HAP-1 (cell line): ENCODE measurements around the gene FYN.
"Not testable (repeated sequence)": the region's sequence is repeated elsewhere in the genome, so short reads cannot be mapped to it uniquely, and the experiment has no call there.

ENCODE experiments used
- DNase-seq, 2 experiments: peaks; one replicate each; pipeline ENCODE4 v3.0.0-alpha.2; 2016 to 2020; ENCODE audit warnings: low spot score in 2 of 2
- H3K27me3 ChIP-seq: fragments of 250-450 bp; sonication (Bioruptor Pico); 2 replicates; pipeline ENCODE4 v1.5.1; 2020; ENCODE audit warnings: low read depth, mild to moderate bottlenecking, moderate library complexity
- H3K36me3 ChIP-seq: fragments of 250-450 bp; sonication (Bioruptor Pico); replicated peaks from 2 replicates; pipeline ENCODE4 v1.5.1; 2020; ENCODE audit warnings: mild to moderate bottlenecking
- H3K4me1 ChIP-seq: fragments of 250-450 bp; sonication (Bioruptor Pico); 2 replicates; pipeline ENCODE4 v1.5.1; 2020; ENCODE audit warnings: mild to moderate bottlenecking
- H3K4me3 ChIP-seq: fragments of 250-450 bp; sonication (Bioruptor Pico); 2 replicates; pipeline ENCODE4 v1.5.1; 2020; ENCODE audit warnings: mild to moderate bottlenecking, moderate library complexity
- H3K9me3 ChIP-seq: fragments of 250-450 bp; sonication (Bioruptor Pico); 2 replicates; pipeline ENCODE4 v1.5.1; 2020; ENCODE audit warnings: mild to moderate bottlenecking, moderate library complexity
- in situ Hi-C: fragments of 300-500 bp; cut with MboI; formaldehyde crosslinking; loops from 3 replicates; pipeline ENCODE4 v1.14.3; 2020; ENCODE audit warnings: low sequenced_read_pairs, inconsistent platforms, mixed read lengths

FYN gene

DNA sequence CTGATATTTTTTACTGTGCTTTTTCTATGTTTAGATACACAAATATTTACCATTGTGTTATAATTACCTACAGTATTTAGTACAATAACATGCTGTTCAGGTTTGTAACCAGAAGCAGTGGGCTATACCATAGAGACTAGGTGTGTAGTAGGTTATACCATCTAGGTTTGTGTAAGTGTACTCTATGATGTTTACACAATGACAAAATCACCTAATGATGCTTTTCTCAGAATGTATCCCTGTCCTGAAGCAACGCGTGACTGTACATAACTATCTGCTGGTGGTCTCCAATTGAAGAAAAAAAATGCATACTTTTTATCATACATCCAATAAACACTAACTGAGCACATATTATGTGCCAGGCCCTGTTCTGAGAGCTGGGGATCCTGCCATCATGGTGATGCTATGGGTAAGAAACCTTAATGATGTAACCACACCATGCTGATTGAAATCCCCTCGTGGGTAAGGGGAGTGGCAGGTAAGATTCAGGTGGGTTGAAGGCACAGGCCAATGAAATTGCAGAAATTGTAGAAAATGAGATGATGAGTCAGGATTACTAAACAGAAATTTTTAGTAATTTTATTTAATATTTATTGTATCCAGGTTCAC lies 76.8 kb downstream of the FYN start:
- Histone ChIP-seq H3K4me1 (peaks cover 5% of the 10 kb centered on the region; the same call in 1 of the 2 replicates), H3K27me3 (no peaks in the 10 kb centered on the region), H3K36me3 (no peaks in the 10 kb centered on the region), H3K4me3 (no peak overlapping the region), H3K9me3 (no peaks in the 10 kb centered on the region)
- no peak for DNase-seq
- in situ Hi-C loops, result no loop called here

DNA sequence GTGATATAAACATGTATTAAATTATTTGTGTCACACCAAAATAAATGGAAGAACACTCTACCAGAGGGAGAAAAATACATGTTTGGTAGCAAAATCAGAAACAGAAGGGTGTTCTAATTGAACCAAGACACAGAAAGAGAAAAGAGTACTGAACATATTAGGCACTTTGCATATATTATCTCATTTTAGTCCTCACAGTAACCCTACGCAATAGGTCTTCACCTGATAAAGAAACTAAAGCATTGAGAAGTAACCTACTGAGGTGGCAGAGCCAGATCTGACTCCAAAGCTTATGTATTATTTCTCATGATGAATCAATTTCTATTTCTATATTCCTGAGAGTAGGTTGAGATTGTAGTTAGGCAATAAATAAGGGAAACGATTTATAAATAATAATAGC lies 77.7 kb downstream of the FYN start:
- H3K27me3 ChIP-seq, result no peaks in the 10 kb centered on the region
- in situ Hi-C loops, result no loop called here
- no peak overlapping the region for H3K4me3 ChIP-seq
- DNase-seq, result no peak
- H3K4me1 ChIP-seq, result peaks cover 5% of the 10 kb centered on the region; the same call in 1 of the 2 replicates
- H3K36me3 ChIP-seq, result no peaks in the 10 kb centered on the region
- H3K9me3 ChIP-seq, result no peaks in the 10 kb centered on the region

DNA sequence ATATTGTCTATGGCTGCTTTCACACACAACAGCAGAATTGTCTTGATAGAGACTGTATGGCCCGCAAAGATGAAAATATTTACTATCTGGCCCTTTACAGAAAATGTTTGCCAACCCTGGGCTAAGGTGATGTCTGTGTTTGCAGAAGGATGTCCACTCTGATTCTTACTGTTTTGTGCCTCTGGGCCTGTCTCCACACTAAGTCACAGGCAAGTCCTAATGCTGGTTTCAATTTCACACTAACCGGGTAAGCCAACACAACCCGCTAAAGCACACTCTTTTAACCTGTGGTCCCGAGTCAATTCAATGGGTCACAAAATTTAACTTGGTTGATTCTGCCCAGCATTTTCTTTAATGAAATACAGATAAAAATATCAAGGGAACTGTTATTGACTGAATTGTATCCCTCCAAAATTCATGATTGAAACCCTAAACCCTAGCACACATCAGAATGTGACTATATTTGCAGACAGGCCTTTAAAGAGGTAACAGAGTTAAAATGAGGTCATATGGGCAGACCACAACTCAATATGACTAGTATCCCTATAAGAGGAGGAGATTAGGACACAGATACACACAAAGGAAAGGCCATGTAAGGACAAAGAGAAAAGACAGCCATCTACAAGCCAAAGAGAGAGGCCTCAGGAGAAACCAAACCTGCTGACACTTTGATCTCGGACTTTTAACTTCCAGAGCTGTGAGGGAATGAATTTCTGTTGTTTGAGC lies 78.4 kb downstream of the FYN start:
- in situ Hi-C loops, result no loop called here

DNA sequence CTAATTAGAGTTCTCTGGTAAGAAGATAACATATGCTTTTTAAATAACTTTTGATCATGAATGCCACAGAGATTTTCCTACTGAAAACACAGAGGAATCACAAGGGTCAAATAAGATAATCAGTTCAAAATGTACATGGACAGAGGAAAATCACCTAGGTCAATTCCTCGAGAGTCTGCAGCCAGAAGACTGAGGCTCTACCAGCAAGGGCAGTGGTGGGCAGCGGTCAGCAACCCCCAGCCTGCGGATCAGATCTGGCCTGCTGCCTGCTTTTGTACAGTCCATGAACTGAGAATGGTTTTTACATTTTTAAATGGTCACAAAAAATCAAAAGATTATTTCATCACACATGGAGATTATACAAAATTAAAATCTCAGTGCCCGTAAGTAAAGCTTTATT lies 79.0 kb downstream of the FYN start:
- no peak overlapping the region for H3K4me3 ChIP-seq

More for the DNA sequence above, 78.4 kb downstream of the FYN start:
- H3K36me3 ChIP-seq, result no peaks in the 10 kb centered on the region
- H3K4me1 ChIP-seq, result peaks cover 5% of the 10 kb centered on the region; the same call in 1 of the 2 replicates
- no peak overlapping the region for H3K4me3 ChIP-seq
- H3K27me3 ChIP-seq, result no peaks in the 10 kb centered on the region
- no peak for DNase-seq
- H3K9me3 ChIP-seq, result no peaks in the 10 kb centered on the region

DNA sequence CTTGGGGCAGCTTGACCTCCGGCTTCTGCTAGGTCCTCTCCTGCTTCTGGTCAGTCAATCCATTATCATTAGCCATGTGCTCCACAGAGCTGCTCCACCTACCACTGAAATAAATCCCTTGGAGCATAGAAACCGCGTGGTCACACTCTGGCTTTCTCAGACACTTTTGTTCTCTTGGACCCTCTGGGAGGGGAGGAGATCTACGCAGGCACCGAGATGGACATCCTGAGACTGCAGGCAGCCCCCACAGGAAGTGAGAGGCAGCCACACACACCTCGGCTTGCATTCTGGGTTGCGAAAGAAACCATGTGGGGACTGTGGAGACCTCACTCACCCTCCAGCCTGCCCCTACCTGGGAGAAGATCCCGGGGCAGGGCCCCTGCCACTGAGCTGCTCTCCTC lies 79.5 kb downstream of the FYN start:
- in situ Hi-C loops, result no loop called here
- DNase-seq, result no peak
- no peaks in the 10 kb centered on the region for H3K27me3 ChIP-seq
- no peaks in the 10 kb centered on the region for H3K9me3 ChIP-seq
- H3K36me3 ChIP-seq, result no peaks in the 10 kb centered on the region
- H3K4me3 ChIP-seq, result no peak overlapping the region
- peaks cover 5% of the 10 kb centered on the region; the same call in 1 of the 2 replicates for H3K4me1 ChIP-seq

More for the DNA sequence above, 79.0 kb downstream of the FYN start:
- Histone ChIP-seq H3K9me3 (no peaks in the 10 kb centered on the region), H3K4me1 (peaks cover 5% of the 10 kb centered on the region; the same call in 1 of the 2 replicates), H3K27me3 (no peaks in the 10 kb centered on the region), H3K36me3 (no peaks in the 10 kb centered on the region)
- no peak for DNase-seq
- in situ Hi-C loops, result no loop called here

DNA sequence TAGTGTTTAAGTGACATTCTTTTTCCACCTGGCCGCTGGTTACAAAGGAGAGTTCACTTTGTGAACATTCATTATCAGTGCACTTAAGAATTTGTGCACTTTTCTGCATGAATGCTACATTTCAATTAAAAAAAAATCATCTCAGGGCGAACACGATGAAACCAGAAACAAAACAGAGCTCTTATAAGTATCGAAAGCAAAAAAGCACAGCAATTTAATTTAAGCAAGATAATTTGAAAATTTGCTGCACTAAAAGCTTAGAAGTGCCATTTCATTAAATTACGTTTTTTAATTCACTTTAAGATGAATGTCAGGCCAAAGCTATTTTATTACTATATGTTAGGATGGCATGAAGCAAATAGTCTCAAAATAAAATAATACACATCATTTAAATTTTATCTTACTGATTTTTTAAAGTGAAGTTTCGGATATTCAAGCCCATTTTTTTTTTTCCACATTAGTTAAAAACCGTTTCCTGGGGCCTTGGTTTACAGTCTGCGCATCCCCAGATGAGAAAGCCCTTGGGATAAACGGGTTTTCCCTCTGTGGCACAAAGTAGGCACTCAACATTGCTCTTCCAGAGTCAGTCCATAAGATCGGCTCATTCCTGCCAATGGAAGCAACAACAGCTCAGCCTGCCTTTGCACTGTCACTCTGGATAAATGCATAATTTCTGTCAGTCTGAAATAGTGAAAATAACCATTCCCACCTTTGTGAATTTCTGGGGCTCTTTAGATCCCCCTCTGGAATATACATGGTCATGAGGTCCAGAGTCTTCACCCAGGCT lies 80.1 kb downstream of the FYN start:
- Histone ChIP-seq H3K4me3 (no peak overlapping the region), H3K4me1 (peaks cover 5% of the 10 kb centered on the region; the same call in 1 of the 2 replicates), H3K27me3 (no peaks in the 10 kb centered on the region), H3K9me3 (no peaks in the 10 kb centered on the region), H3K36me3 (no peaks in the 10 kb centered on the region)
- no peak for DNase-seq
- in situ Hi-C loops, result no loop called here

DNA sequence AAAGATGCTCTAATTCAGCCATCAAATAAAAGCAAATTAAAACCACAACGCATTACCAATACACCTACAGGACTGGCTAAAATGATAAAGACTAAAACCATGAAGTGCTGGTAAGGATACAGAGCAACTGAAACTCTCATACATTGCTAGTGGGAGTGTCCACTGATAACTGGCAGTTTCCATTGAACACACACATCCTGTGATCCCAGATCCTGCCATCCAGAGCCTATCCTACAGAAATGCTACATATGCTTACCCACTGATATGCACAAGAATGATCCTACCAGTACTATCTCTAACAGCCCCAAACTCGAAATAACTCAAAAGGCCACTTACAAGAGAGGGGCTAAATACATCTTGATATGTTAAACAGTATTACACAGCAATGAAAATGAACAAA lies 81.0 kb downstream of the FYN start:
- Histone ChIP-seq H3K9me3 (no peaks in the 10 kb centered on the region), H3K27me3 (no peaks in the 10 kb centered on the region), H3K36me3 (no peaks in the 10 kb centered on the region), H3K4me1 (peaks cover 5% of the 10 kb centered on the region; the same call in 1 of the 2 replicates), H3K4me3 (no peak overlapping the region)
- in situ Hi-C loops, result no loop called here
- no peak for DNase-seq

DNA sequence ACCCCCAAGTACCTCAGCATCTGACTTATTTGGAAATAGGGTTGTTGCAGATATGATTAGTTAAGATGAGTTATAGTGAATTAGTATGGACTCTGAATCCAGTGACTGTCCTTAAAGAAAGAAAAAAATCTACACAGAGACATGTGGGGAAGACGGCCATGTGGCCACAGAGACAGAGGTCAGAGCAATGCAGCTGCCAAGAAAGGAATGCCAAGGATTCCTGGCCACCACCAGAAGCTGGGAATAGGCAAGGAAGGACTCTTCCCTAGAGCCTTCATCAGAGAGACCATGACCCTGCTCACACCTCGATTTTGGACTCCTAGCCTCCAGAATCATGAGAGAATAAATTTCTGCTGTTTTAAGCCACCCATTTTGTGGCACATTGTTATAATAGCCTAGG lies 81.8 kb downstream of the FYN start:
- no peak overlapping the region for H3K4me3 ChIP-seq
- in situ Hi-C loops, result no loop called here
- peaks cover 5% of the 10 kb centered on the region; the same call in 1 of the 2 replicates for H3K4me1 ChIP-seq
- H3K27me3 ChIP-seq, result no peaks in the 10 kb centered on the region
- H3K9me3 ChIP-seq, result no peaks in the 10 kb centered on the region
- DNase-seq, result no peak
- no peaks in the 10 kb centered on the region for H3K36me3 ChIP-seq

DNA sequence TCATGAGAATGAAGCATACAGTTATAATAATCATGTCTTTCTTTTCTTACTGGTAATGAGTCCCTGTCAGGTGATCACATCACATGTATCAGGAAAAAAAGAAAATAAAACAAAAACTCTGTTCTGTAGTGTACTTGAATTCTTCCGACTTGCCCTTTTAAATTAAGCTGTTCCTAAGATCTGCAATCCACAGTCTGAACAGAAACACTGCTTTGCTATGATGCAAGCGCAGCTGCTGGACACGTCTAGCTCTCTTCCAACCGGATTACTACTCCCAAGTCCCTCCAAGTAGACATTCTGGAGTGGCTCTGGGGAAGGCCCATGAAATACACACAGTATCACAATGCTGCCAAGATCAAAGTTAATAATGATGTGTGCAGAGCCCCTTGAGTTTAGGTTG lies 83.7 kb downstream of the FYN start:
- in situ Hi-C loops, result no loop called here
- DNase-seq, result no peak
- no peaks in the 10 kb centered on the region for H3K27me3 ChIP-seq
- H3K4me3 ChIP-seq, result no peak overlapping the region
- H3K36me3 ChIP-seq, result no peaks in the 10 kb centered on the region
- no peaks in the 10 kb centered on the region for H3K4me1 ChIP-seq
- no peaks in the 10 kb centered on the region for H3K9me3 ChIP-seq

DNA sequence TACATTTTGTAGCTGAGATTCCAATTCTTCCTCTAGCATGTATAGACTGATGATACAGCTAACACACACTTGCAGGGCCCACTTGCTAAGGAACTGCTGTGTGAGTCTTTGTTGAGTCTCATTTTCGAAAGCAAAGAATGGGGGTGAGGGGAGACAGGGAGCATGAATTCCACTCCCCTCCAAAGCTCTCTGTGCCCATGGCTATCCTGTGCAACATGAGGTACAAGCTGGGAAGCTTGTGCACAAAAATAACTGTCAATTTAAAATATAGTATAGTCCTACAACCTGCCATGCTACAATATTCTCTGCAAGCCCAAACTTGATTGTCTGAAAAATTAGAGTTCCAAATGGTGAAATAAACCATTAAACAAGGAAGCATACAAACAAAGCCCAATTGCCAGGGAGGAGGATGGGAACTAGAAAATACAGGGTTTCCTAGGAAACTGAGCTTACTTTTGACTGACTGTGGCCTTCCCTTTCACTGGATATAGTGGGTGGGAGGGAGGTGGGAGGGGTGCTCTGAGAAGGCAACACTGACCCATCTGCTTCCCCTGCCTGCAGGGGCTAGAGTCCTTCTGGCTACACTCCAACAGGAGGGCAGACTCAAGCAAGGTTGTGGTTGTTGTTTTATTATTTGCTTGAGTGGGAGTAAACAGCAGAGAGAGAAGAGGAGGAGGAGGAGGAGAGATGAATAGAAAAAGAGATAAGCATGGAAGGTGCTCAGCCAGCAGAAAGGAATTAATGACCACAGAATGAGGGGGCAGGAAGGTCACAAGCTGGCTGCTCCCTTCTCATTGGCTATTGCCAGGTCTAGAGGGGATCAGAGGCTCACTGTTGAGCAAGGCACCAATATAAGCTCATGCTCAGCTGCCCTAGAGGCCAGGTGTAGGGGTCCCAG lies 84.6 kb downstream of the FYN start:
- peak in 1 of 2 experiments; percentile 10 for DNase-seq
- no peaks in the 10 kb centered on the region for H3K27me3 ChIP-seq

DNA sequence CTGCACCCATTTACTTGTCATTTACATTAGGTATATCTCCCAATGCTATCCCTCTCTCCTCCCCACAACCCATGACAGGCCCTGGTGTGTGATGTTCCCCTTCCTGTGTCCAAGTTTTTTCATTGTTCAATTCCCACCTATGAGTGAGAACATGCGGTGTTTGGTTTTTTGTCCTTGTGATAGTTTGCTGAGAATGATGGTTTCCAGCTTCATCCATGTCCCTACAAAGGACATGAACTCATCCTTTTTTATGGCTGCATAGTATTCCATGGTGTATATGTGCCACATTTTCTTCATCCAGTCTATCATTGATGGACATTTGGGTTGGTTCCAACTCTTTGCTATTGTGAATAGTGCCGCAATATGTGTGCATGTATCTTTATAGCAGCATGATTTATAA lies 87.1 kb downstream of the FYN start:
- H3K27me3 ChIP-seq, in situ Hi-C loops, H3K4me3 ChIP-seq: not testable (repeated sequence)

More for the DNA sequence above, 84.6 kb downstream of the FYN start:
- in situ Hi-C loops, result no loop called here
- no peak overlapping the region for H3K4me3 ChIP-seq
- no peaks in the 10 kb centered on the region for H3K4me1 ChIP-seq
- H3K36me3 ChIP-seq, result no peaks in the 10 kb centered on the region
- H3K9me3 ChIP-seq, result no peaks in the 10 kb centered on the region

DNA sequence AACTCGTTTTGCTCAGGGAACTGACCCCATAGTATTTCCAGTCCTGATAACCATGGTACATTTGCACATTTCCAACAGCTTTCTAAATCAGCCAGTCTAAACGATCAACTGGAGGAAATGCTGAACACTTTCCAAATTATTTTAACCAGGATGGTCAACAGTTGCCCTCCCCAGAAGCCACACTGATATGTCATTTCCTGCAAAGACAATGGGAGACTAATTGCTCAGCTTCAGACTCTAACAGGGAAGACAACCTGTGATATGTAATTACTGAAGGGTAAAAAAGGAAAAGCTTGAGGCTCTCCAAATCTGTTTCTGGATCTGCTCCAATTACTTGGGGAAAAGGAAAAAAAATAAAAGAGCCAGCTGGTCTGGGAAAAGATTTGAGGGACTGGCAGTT lies 88.8 kb downstream of the FYN start:
- no peak for DNase-seq
- Histone ChIP-seq H3K4me3 (no peak overlapping the region), H3K9me3 (no peaks in the 10 kb centered on the region), H3K36me3 (no peaks in the 10 kb centered on the region), H3K4me1 (no peaks in the 10 kb centered on the region; the same call in 1 of the 2 replicates), H3K27me3 (no peaks in the 10 kb centered on the region)
- in situ Hi-C loops, result no loop called here

More for the DNA sequence above, 87.1 kb downstream of the FYN start:
- DNase-seq, H3K9me3 ChIP-seq, H3K4me1 ChIP-seq, H3K36me3 ChIP-seq: not testable (repeated sequence)

DNA sequence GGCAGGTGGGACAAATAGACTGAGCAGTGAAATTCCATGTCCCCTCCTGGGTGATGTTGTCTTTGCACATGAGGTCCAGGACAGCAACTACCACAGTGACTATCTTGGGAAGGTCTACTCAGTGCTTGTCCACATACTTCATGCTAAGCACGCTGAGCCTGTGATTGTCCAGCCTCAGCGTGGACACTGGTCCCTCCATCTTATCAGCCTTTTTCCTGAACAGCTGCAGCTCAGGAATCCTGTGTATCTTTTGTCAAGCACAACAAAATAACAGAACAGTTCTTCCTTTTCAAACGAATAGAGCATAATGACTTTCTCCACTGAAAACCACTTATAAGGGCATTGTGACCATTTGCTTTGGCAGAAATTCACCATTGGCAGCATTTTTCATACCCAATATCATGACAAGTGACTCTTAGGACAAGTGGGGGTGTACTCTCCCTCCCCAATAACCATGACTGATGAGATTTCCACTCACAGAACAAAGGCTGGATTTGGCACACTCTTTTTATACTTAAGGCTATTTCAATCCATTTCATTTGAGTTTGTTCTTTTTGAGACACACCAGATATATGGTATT lies 90.3 kb downstream of the FYN start:
- in situ Hi-C loops, result no loop called here
- Histone ChIP-seq H3K9me3 (no peaks in the 10 kb centered on the region), H3K36me3 (no peaks in the 10 kb centered on the region), H3K4me3 (no peak overlapping the region), H3K27me3 (no peaks in the 10 kb centered on the region), H3K4me1 (no peaks in the 10 kb centered on the region; the same call in 1 of the 2 replicates)
- no peak for DNase-seq
